ENCODE data around the gene USP2. TPM values are rescaled to one million over a fixed set of nuclear protein-coding genes. Genes with fewer than 3 reads are reported as not detected.
A peak's percentile ranks its signal among the peaks of the same experiment; 100 is the strongest.

Gene USP2
- total and polyA plus RNA-seq, 9 donors: 8.3 to 53.3 (median 37.8) TPM

GRCh38 chr11:119421351-119421750 is 39.9 kb upstream of the USP2 start:
- H3K4me1 ChIP-seq (ENCODE audit: control insufficient read depth, insufficient read depth, low read length): peaks cover 45% of the 10 kb centered on the region
- 8% methylated on average over 2 of the region's 8 CpGs for WGBS (ENCODE audit: insufficient coverage)
- H3K4me3 ChIP-seq (ENCODE audit: low read length): peak overlapping the region; percentile 53
- H3K36me3 ChIP-seq (ENCODE audit: control insufficient read depth, insufficient read depth, low read length): peaks cover 18% of the 10 kb centered on the region
- peaks cover 34% of the 10 kb centered on the region for H3K27me3 ChIP-seq (ENCODE audit: control insufficient read depth, insufficient read depth, low read length)
- H3K27ac ChIP-seq (ENCODE audit: low read length): peak overlapping the region; percentile 80
- H3K9me3 ChIP-seq (replicated peaks; ENCODE audit: control insufficient read depth, low read depth, low read length): no peaks in the 10 kb centered on the region
- peak; percentile 31 for DNase-seq

GRCh38 chr11:119420631-119421030 is 39.1 kb upstream of the USP2 start:
- H3K9me3 ChIP-seq (replicated peaks; ENCODE audit: control insufficient read depth, low read depth, low read length): no peaks in the 10 kb centered on the region
- peaks cover 34% of the 10 kb centered on the region for H3K27me3 ChIP-seq (ENCODE audit: control insufficient read depth, insufficient read depth, low read length)
- H3K4me1 ChIP-seq (ENCODE audit: control insufficient read depth, insufficient read depth, low read length): peaks cover 45% of the 10 kb centered on the region
- peak overlapping the region; percentile 53 for H3K4me3 ChIP-seq (ENCODE audit: low read length)
- peaks cover 18% of the 10 kb centered on the region for H3K36me3 ChIP-seq (ENCODE audit: control insufficient read depth, insufficient read depth, low read length)
- WGBS (ENCODE audit: insufficient coverage): 66% methylated on average over 3 of the region's 8 CpGs
- no peak for DNase-seq
- H3K27ac ChIP-seq (ENCODE audit: low read length): no peak overlapping the region

GRCh38 chr11:119419834-119420492 is 38.5 kb upstream of the USP2 start:
- Histone ChIP-seq H3K27ac (ENCODE audit: low read length) (no peak overlapping the region), H3K36me3 (ENCODE audit: control insufficient read depth, insufficient read depth, low read length) (peaks cover 18% of the 10 kb centered on the region), H3K4me1 (ENCODE audit: control insufficient read depth, insufficient read depth, low read length) (peaks cover 45% of the 10 kb centered on the region), H3K4me3 (ENCODE audit: low read length) (no peak overlapping the region), H3K27me3 (ENCODE audit: control insufficient read depth, insufficient read depth, low read length) (peaks cover 34% of the 10 kb centered on the region), H3K9me3 (replicated peaks; ENCODE audit: control insufficient read depth, low read depth, low read length) (no peaks in the 10 kb centered on the region)
- WGBS (ENCODE audit: insufficient coverage): 78% methylated on average over 11 of the region's 18 CpGs
- DNase-seq: no peak

GRCh38 chr11:119419246-119419645 is 37.8 kb upstream of the USP2 start:
- H3K4me1 ChIP-seq (ENCODE audit: control insufficient read depth, insufficient read depth, low read length): peaks cover 45% of the 10 kb centered on the region
- peaks cover 34% of the 10 kb centered on the region for H3K27me3 ChIP-seq (ENCODE audit: control insufficient read depth, insufficient read depth, low read length)
- 60% methylated on average over 1 of the region's 5 CpGs for WGBS (ENCODE audit: insufficient coverage)
- no peak overlapping the region for H3K4me3 ChIP-seq (ENCODE audit: low read length)
- H3K27ac ChIP-seq (ENCODE audit: low read length): no peak overlapping the region
- no peaks in the 10 kb centered on the region for H3K9me3 ChIP-seq (replicated peaks; ENCODE audit: control insufficient read depth, low read depth, low read length)
- no peak for DNase-seq
- H3K36me3 ChIP-seq (ENCODE audit: control insufficient read depth, insufficient read depth, low read length): peaks cover 18% of the 10 kb centered on the region

DNA sequence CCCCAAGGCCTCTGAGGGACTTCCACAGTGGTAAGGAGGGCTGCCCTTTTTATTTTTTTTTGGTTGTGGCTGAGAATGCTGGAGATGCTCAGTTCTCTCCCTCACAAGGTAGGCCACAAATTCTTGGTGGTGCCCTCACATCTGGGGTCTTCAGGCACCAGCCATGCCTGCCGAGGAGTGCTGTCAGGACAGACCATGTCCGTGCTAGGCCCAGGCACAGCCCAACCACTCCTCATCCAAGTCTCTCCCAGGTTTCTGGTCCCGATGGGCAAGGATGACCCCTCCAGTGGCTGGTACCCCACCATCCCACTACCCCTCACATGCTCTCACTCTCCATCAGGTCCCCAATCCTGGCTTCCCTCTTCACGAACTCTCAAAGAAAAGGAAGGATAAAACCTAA is 37.3 kb upstream of the USP2 start:
- Histone ChIP-seq H3K36me3 (ENCODE audit: control insufficient read depth, insufficient read depth, low read length) (peaks cover 18% of the 10 kb centered on the region), H3K4me3 (ENCODE audit: low read length) (no peak overlapping the region), H3K27ac (ENCODE audit: low read length) (no peak overlapping the region), H3K4me1 (ENCODE audit: control insufficient read depth, insufficient read depth, low read length) (peaks cover 45% of the 10 kb centered on the region), H3K27me3 (ENCODE audit: control insufficient read depth, insufficient read depth, low read length) (peaks cover 34% of the 10 kb centered on the region), H3K9me3 (replicated peaks; ENCODE audit: control insufficient read depth, low read depth, low read length) (no peaks in the 10 kb centered on the region)
- no peak for DNase-seq
- WGBS (ENCODE audit: insufficient coverage): 79% methylated on average over 3 of the region's 4 CpGs

- peak; percentile 58 for DNase-seq
- H3K9me3 ChIP-seq (replicated peaks; ENCODE audit: control insufficient read depth, low read depth, low read length): no peaks in the 10 kb centered on the region
- H3K4me1 ChIP-seq (ENCODE audit: control insufficient read depth, insufficient read depth, low read length): peaks cover 45% of the 10 kb centered on the region
- peaks cover 29% of the 10 kb centered on the region for H3K27me3 ChIP-seq (ENCODE audit: control insufficient read depth, insufficient read depth, low read length)
- H3K36me3 ChIP-seq (ENCODE audit: control insufficient read depth, insufficient read depth, low read length): peaks cover 18% of the 10 kb centered on the region
- no peak overlapping the region for H3K4me3 ChIP-seq (ENCODE audit: low read length)
- WGBS (ENCODE audit: insufficient coverage): 66% methylated on average over 19 of the region's 19 CpGs
- peak overlapping the region; percentile 29 for H3K27ac ChIP-seq (ENCODE audit: low read length)
Measured at GRCh38 chr11:119417726-119418540, 36.4 kb upstream of the USP2 start.

DNA sequence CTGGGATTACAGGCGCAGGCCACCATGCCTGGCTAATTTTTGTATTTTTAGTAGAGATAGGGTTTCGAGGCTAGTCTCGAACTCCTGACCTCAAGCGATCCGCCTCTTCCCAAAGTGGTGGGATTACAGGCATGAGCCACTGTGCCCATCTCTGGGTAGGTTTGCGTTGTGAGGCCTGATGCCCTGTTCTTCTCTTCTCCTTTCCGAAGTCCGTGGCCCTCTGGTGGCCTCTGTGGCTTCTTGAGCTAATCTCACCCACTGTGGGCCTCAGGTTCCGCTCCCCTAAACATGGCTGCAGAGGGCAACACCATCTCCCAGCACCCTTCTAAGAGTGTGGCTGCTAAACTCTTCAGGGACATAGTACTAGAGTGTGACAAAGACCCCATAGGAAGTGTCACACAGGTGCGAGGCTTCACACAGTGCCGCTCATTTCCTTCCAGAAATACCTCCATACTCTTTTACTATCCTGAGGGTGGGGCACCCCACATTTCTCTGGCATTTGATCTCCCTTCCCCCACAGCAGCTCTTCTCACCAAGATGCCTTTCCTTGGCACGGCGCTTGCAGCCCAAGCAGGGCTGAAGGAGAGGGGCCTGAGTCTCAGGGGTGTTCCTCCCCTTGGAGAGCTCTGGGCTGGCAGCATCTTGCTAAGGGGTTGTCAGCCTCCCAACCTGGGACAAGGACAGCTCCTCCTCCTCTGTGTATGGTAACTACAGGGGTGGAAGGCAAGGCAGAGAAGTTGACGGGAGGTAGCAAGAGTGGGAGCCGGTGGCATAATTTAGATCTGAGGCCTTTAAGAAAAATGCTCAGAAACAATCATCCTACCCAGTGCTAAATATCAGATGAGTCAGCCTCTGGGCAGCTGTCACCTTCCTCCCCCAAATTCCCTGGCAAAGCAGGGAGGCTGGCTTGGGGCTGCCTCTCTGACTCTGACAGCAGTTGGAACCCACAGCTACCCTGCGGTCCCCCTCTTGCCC is 35.4 kb upstream of the USP2 start:
- Histone ChIP-seq H3K36me3 (ENCODE audit: control insufficient read depth, insufficient read depth, low read length) (peaks cover 18% of the 10 kb centered on the region), H3K4me1 (ENCODE audit: control insufficient read depth, insufficient read depth, low read length) (peaks cover 37% of the 10 kb centered on the region), H3K27me3 (ENCODE audit: control insufficient read depth, insufficient read depth, low read length) (peaks cover 18% of the 10 kb centered on the region), H3K27ac (ENCODE audit: low read length) (peak overlapping the region; percentile 35), H3K9me3 (replicated peaks; ENCODE audit: control insufficient read depth, low read depth, low read length) (no peaks in the 10 kb centered on the region), H3K4me3 (ENCODE audit: low read length) (no peak overlapping the region)
- WGBS (ENCODE audit: insufficient coverage): 75% methylated on average over 11 of the region's 16 CpGs
- peak; percentile 65 for DNase-seq

GRCh38 chr11:119415966-119416365 is 34.5 kb upstream of the USP2 start:
- 90% methylated on average over 4 of the region's 10 CpGs for WGBS (ENCODE audit: insufficient coverage)
- peaks cover 18% of the 10 kb centered on the region for H3K36me3 ChIP-seq (ENCODE audit: control insufficient read depth, insufficient read depth, low read length)
- peaks cover 13% of the 10 kb centered on the region for H3K27me3 ChIP-seq (ENCODE audit: control insufficient read depth, insufficient read depth, low read length)
- no peak for DNase-seq
- no peak overlapping the region for H3K4me3 ChIP-seq (ENCODE audit: low read length)
- H3K9me3 ChIP-seq (replicated peaks; ENCODE audit: control insufficient read depth, low read depth, low read length): no peaks in the 10 kb centered on the region
- H3K27ac ChIP-seq (ENCODE audit: low read length): no peak overlapping the region
- peaks cover 28% of the 10 kb centered on the region for H3K4me1 ChIP-seq (ENCODE audit: control insufficient read depth, insufficient read depth, low read length)

GRCh38 chr11:119415517-119415916 is 34.0 kb upstream of the USP2 start:
- Histone ChIP-seq H3K4me3 (ENCODE audit: low read length) (no peak overlapping the region), H3K4me1 (ENCODE audit: control insufficient read depth, insufficient read depth, low read length) (peaks cover 24% of the 10 kb centered on the region), H3K27ac (ENCODE audit: low read length) (no peak overlapping the region), H3K9me3 (replicated peaks; ENCODE audit: control insufficient read depth, low read depth, low read length) (no peaks in the 10 kb centered on the region), H3K27me3 (ENCODE audit: control insufficient read depth, insufficient read depth, low read length) (peaks cover 8% of the 10 kb centered on the region), H3K36me3 (ENCODE audit: control insufficient read depth, insufficient read depth, low read length) (peaks cover 15% of the 10 kb centered on the region)
- WGBS (ENCODE audit: insufficient coverage): 91% methylated on average over 3 of the region's 3 CpGs
- no peak for DNase-seq

- no peaks in the 10 kb centered on the region for H3K9me3 ChIP-seq (replicated peaks; ENCODE audit: control insufficient read depth, low read depth, low read length)
- DNase-seq: no peak
- no peak overlapping the region for H3K4me3 ChIP-seq (ENCODE audit: low read length)
- H3K27ac ChIP-seq (ENCODE audit: low read length): no peak overlapping the region
- H3K36me3 ChIP-seq (ENCODE audit: control insufficient read depth, insufficient read depth, low read length): peaks cover 7% of the 10 kb centered on the region
- peaks cover 20% of the 10 kb centered on the region for H3K4me1 ChIP-seq (ENCODE audit: control insufficient read depth, insufficient read depth, low read length)
- peaks cover 3% of the 10 kb centered on the region for H3K27me3 ChIP-seq (ENCODE audit: control insufficient read depth, insufficient read depth, low read length)
Measured at GRCh38 chr11:119414734-119415133, 33.2 kb upstream of the USP2 start.
